GM21381 (cell line): ENCODE data around the gene RIC3.
"Not testable (repeated sequence)": the region's sequence is repeated elsewhere in the genome, so short reads cannot be mapped to it uniquely, and the experiment has no call there.

Experiments used
- ATAC-seq: cut with Tn5 transposase; IDR thresholded peaks from one replicate; pipeline ENCODE4 v1.9.1; 2021; ENCODE audit warnings: mild to moderate bottlenecking, moderate library complexity; ENCODE audit not compliant: unreplicated experiment

Gene RIC3

GRCh38 chr11:8192016-8192895 is 23.4 kb upstream of the RIC3 start:
- ATAC-seq, result no peak

DNA sequence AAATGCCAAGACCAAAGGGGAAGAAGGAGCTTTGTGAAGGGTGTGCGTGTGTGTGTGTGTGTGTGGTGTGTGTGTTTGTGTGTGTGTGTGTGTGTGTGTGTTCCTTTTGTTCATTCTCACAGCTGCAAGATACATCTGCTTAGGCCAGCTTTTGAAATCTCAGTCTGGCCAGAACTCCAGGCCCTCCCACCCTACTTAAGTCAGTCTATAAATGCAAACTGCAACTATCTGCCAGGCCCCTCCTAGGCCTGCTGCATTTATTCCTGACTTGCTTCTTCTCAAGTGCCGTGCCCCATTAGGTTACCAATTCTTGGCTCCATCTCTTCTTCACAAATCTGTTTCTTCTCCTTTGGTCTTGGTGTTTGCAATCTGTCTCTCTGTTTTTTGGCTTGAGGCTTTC is 21.6 kb upstream of the RIC3 start:
- ATAC-seq, result no peak

GRCh38 chr11:8186429-8186828 is 17.6 kb upstream of the RIC3 start:
- no peak for ATAC-seq

- no peak for ATAC-seq
Measured at GRCh38 chr11:8183111-8183510, 14.3 kb upstream of the RIC3 start.

- no peak for ATAC-seq
Measured at GRCh38 chr11:8180469-8180868, 11.6 kb upstream of the RIC3 start.

DNA sequence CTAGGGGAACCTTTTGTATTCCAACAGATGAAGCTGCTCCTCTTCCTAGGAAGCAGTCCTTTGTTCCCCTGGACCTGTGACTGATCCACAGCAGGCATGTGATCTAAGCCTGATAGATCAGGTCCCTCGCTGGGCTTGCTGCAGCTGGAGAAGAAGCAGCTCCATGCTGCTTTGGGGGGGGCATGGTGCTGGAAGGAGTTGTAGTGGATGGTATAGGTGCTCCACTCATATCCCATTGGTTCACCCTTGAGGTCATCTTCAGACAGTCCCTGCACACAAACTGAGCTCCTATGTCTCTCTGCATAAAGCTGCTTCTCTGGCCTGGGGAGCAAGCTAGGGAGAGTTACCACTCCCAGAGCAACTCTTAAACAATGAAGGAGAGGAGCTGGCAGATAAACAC is 9.5 kb upstream of the RIC3 start:
- no peak for ATAC-seq

- ATAC-seq, result no peak
Measured at GRCh38 chr11:8177136-8177535, 8.3 kb upstream of the RIC3 start.

GRCh38 chr11:8167796-8168195 is 1.0 kb downstream of the RIC3 start:
- no peak for ATAC-seq

GRCh38 chr11:8164746-8165145 is 4.1 kb downstream of the RIC3 start:
- no peak for ATAC-seq

DNA sequence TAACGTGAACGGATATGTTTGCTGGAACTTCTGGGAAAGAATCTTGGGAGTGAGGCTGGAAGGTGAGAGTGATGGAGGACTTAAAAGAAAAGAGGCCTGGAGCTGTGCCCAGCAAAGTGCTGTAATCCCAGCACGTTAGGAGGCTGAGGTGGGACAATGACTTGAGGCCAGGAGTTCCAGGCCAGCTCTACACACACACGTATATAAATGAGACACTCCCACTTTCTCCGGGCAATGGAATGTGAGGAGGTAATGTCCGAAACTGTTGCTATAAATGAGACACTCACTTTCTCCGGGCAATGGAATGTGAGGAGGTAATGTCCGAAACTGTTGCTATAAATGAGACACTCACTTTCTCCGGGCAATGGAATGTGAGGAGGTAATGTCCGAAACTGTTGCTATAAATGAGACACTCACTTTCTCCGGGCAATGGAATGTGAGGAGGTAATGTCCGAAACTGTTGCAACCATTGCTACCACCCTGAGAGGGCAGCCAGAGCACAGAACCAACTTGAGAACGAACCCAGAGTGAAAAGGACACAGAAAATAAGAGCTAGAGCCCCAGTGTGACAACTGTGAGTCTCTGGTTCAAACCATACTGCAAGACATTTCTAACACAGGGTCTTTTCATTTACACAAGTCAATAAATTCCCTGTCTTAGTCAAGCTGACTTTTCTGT is 7.1 kb downstream of the RIC3 start:
- ATAC-seq, result not testable (repeated sequence)

DNA sequence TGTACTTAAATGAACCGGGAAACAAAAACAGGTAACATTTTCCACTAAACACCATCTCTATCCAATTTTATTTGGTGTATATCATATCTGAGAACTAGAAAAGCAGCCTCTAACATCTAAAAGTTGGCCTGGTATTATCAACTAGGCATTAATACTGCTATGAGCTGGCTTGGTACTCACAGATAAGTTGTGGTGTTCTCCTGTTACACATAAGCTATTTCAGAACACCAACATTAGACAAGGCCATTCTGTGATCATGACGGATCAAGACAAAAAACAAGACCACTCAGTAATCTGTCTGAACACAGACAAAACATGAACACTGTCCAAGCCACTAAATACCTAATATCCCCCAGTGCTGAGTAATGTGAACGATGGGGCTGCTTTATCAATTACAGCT is 11.9 kb downstream of the RIC3 start:
- no peak for ATAC-seq

GRCh38 chr11:8149726-8150125 is 19.1 kb downstream of the RIC3 start:
- no peak for ATAC-seq

GRCh38 chr11:8138526-8138925 is 30.3 kb downstream of the RIC3 start:
- ATAC-seq, result no peak

- ATAC-seq, result no peak
Measured at GRCh38 chr11:8127447-8127846, 41.4 kb downstream of the RIC3 start.

DNA sequence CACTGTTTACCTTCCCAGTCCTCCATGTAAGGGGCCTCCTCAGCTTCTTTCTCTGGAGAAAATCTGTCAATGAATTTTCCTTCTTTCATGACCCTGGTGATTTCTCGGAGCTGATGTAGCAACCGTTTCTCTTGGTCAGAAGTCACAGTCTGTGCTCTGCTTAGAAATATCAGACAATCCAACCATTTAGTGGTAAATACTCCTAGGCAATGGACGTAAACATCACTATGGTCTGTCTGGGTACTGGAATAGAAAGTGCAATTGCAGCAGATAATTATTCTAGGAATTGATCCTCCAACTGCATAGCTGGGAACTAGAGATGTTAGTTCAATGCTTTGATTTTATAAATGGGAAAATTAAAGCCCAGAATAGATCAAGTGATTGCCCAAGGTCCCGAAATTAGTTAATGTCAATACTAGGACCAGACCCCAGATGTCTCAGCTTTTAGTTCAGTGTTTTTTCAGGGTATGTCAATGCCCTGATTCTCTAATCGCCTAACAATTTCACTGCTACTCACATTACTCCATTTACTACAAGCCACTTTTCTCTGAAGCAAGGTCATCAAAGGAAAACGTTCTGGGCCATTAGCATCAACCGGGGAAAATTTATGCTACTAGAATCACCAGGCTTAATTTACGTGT is 42.1 kb downstream of the RIC3 start:
- no peak for ATAC-seq

GRCh38 chr11:8122173-8122764 is 46.6 kb downstream of the RIC3 start:
- no peak for ATAC-seq

DNA sequence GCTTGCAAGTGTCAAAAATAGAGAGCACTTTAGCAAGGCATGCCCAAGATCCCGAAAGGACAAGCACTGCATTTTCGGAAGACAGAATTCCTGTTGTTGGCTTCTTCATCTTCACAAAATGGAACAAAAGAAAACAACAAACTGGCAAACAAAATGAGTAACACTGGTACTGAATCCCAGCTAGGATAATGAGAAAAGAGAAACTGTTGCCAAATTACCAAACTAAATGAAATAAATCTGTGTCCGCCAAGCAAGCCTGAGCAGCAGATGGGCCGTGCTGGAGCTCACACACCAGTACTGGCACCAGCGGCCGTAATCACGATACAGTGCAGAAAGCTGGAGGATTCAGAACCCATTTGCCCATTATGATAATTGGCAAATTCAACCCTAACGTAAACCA is 57.2 kb downstream of the RIC3 start:
- no peak for ATAC-seq

- ATAC-seq, result no peak
Measured at GRCh38 chr11:8110396-8110795, 58.4 kb downstream of the RIC3 start.

DNA sequence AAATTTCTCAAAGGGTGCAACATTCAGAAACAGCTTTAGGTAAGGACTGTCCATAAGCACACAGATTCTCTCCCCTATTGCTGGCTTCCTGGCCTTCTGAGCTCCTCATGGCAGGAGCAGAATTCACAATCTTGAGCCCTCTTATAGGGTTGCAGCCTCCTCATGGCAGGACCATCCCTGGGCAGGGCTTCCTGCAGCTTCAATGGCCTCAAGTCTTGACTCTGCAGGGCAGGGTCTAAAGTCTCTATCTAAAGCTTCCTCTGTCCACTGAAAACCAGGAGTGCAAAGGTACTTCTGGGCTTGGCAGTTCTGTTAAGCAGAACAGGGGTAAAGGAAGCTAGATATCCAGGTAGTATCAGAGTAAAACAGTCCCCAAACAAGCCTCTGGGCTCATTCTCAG is 59.1 kb downstream of the RIC3 start:
- ATAC-seq, result no peak

GRCh38 chr11:8108421-8108820 is 60.4 kb downstream of the RIC3 start:
- ATAC-seq, result no peak

GRCh38 chr11:8107642-8108041 is 61.2 kb downstream of the RIC3 start:
- no peak for ATAC-seq

GRCh38 chr11:8106679-8107078 is 62.1 kb downstream of the RIC3 start:
- no peak for ATAC-seq
